ENCODE data around the gene CCDC88B.

- no peak for TF ChIP-seq CTCF (IDR thresholded peaks at IDR 0.05 in 4 of 5, conservative IDR thresholded peaks at IDR 0.05 in 1 of 5)
- no peak for TF ChIP-seq POLR2A (IDR thresholded peaks at IDR 0.05)
Observed at GRCh38 chr11:64320556-64320955, 19.4 kb upstream of the CCDC88B start.
